Measurements from ENCODE around the gene TMEM109.

TMEM109 gene, protein sequence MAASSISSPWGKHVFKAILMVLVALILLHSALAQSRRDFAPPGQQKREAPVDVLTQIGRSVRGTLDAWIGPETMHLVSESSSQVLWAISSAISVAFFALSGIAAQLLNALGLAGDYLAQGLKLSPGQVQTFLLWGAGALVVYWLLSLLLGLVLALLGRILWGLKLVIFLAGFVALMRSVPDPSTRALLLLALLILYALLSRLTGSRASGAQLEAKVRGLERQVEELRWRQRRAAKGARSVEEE
- total RNA-seq: 16.4 to 68.8 (median 44.8) reads per million in 18 experiments

DNA sequence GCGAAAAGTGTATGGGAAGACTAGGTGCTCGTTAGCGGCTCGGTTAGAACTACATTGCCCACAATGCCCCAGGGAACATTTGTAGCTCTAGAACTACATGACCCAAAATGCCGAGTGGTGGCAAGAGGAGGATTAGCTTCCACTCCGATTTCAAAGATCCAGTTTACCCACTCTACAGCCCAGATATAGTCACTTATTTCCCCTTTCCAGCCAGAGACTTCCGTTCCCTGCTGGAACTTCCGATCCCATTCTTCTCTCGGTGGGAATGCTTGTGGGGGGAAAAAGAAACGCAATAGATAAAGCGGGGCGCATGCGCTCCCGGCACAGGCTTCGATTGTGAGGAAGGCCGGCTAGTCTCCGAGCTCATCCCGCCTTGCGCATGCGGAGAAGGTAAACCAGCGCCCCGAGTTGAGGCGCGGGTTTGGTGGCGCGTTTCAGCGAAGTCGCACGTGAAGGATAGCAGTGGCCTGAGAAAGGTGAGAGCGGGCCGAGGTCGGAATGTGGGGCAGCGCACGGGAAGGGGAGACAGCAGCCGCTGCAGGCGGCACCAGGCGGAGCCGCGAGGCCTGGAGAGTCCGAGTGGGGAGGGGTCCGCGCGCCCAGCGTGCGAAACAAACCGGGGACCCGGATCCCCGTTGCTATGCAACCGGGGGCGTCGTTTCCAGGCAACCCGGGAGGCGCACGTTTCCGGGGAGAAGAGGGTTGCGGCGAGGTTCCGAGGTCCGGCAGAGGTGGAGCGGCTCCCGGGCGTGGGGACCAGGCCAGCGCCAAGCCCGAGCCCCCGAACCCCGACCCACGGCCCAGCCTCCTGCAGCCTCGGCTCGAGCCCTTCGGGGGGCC lies at the start of gene TMEM109:
Gene TMEM109 (plus strand): TSS at position 366 of the 840 bp plus-strand sequence. CDS start 5,536 bp downstream, outside the sequence.
- DNase-seq: peak; percentile 74 to 82

DNA sequence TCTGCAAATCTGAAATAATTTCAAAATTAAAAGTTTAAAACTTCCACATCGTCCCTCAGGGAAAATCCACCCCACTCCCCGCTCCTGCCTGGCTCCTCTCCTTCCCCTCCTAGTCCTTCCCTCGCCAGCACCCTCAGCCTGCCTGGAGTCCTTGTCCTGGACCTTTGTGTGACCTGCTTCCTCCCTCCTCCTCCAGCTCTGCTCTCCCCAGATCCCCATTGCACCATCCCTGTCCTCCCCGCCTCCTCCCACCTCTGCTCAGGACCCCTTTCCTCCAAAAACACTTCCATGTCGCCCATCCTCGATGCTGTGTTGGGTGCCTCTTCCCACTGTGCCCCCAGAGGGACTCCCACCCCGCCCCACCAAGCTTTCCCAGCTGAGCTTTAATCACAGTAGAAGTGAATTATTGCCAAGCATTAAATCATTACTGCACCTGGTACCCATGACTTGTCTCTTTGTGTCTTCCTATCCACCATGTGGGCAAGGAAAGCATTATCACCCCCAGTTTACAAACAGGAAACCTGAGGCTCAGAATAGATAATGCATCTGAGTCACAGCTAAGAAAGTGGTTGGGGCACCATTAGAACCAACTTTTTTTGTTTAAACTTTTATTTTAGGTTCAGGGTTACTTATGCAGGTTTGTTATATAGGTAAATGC lies 49.0 kb upstream of the TMEM109 start:
- no peak for DNase-seq

DNA sequence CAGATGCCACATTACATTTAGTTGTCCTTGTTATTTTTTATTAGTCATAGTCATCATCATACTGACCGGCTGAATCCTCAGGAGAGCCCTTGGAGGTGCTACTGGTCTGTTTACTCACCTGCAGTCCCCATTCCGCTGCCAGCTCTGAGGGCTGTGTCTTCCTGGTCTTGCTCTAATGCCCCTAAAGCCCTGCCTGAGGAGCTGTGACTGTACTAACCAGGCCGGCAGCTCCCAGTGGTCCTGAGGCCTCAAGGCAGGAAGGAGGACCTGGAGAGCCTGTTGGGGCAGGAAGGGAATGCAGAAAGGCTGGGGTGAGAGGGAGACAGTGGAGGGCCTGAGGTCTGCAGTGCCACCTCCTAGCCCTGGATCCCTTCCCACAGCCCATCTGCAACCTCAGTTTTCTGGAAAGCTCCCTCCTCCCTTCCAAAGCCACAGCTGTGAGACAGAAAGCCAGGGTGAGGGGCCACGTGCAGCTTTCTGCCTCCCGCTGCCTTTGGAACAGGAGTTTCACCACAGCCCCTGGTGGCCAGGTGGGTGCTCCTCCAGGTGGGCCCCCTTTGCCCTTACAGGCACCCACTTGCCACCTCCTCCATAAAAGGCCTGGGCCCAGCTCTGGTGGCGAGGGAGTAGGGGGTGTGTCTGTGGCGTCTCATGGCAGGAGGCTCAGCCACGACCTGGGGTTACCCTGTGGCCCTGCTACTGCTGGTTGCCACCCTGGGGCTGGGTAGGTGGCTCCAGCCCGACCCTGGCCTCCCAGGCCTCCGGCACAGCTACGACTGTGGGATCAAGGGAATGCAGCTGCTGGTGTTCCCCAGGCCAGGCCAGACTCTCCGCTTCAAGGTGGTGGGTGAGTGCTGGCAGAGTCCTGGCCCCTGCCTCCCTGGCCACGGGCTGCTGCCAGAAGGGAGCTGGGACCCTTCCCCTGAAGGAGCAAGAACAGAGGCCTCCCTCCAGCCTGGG lies 46.8 kb upstream of the TMEM109 start, which contains the start of gene ZP1:
Gene ZP1 (plus strand): TSS at position 632 of the 960 bp plus-strand sequence. CDS start 20 bp downstream, at position 652.
- no peak for DNase-seq

- DNase-seq: no peak
Observed at GRCh38 chr11:60867871-60868681, 45.9 kb upstream of the TMEM109 start.

DNA sequence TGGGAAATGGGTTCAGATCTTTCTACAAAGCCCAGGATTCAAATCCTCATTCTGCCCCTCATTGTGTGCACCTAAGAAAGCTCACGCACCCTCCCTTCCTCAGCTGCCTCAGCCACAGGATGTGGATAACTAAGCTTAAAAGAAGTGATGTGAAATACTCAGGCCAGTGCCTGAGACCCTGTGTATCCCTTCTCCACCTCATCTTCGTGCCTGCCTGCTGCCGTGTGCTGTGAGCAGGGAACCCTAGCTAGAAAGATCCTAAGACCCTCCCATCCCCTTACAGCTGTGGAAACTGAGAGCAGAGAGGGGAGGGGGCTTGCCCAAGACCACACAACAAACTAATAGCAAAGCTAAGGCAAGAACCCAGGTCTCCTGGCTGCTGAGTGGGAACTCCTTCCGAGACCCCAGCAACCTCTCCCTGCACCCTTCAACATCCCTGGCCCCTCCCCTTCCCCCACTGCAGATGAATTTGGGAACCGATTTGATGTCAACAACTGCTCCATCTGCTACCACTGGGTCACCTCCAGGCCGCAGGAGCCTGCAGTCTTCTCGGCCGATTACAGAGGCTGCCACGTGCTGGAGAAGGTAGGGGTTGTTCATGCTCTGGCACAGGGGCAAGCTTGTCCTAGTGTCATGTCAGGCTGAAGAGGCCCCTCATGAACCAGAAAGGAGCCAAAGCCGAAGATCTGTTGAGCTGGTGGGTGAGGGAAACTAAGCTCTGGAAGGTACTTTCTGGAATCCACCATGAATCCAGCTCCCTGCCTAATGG lies 45.1 kb upstream of the TMEM109 start:
- no peak for DNase-seq

DNA sequence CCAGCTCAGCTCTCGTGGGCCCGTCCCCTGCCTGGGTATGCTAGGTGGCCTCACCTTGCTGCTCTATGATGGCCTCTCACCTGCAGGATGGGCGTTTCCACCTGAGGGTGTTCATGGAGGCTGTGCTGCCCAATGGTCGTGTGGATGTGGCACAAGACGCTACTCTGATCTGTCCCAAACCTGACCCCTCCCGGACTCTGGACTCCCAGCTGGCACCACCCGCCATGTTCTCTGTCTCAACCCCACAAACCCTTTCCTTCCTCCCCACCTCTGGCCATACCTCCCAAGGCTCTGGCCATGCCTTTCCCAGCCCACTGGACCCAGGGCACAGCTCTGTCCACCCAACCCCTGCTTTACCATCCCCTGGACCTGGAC lies 44.5 kb upstream of the TMEM109 start:
- no peak for DNase-seq

- no peak for DNase-seq
Observed at GRCh38 chr11:60870276-60870675, 43.7 kb upstream of the TMEM109 start.

GRCh38 chr11:60870733-60871377 lies 43.1 kb upstream of the TMEM109 start:
- no peak for DNase-seq

DNA sequence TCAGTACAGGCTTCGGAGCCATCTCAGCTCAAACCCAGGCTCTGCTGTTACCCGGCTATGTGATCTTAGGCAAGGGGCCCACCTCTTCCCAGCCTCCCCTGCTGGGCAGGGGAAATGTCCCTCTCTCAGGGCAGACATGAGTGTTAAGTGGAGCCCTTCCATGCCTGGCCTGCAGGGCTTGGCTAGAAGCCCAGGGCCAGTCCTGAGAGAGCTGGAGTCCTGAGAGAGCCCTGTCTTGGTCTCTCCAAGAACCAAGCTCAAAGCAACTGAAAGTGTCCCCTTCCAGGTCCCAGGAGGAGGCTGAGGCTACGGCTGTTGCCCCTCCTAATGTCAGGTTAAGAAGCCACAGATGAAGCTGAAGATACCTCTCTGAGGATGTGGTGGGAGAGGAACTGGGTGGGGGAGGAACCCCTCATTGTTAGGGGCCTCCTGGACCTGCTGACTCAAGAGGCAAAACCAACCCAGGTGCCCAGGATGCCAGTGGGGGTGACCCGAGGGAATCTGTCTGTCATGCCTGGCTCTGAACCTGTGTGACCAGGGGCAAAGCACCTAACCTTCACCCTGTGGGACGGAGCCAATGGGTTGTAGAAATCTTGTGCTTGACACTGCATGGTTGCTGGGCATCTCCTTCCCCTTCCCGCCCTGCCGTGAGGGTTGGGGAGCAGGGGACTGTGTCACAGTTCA lies 42.4 kb upstream of the TMEM109 start:
- peak in 1 of 2 donors; percentile 8 for DNase-seq

DNA sequence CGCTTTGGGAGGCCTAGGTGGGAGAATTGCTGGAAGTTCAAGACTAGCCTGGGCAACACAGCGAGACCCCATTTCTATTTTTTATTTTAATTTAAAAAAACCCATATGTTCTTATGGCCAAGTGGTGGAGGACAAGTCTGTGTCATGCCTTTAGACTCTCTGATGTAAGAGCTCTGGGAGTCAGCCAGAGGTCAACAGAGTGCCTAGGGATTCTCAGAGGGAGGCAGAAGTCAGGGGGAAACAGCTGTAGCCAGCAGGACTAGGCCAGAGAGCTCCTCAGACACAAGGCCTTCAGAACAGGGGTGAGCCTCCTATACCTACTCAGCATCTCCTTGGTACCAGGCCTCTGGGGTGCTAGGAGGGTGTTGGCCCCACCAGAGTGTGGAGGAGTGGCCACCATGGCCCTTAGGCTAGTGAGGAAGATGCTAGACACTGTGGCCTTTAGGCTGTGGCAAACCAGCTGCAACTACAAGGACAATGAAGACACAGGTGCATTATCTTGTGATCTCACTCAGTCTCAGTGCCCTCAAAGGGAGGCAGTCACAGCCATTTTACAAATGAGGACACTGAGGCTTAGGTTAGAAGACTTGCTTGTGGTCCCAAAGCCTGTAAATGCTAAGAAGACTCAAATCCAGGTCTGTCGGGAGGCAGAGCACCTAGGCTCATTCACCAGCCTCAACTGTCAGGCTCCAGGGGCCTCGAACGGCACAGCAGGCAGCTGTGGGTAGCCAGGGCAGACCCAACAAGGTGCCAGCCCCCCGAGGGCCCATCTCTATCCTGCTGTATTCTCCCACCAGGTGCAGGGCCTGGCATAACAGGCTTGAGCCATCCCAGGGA lies 41.6 kb upstream of the TMEM109 start:
- peak; percentile 54 to 68 for DNase-seq

- DNase-seq: peak; percentile 65 to 81
Observed at GRCh38 chr11:60872961-60873524, 40.9 kb upstream of the TMEM109 start.

DNA sequence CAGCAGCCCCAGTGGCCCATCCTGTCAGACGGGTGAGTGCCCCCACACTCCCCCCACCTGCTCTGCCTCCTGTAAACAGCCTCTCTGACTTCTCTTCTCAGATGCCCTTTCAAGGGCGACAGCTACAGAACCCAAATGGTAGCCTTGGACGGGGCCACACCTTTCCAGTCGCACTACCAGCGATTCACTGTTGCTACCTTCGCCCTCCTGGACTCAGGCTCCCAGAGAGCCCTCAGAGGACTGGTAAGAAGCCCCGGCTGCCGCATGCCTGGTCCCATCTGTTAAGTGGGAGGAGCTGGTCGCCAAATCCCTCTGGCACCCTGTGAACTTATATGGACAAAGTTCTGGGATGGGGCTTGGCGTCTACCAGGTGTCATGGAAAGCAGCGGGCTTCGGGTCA lies 40.4 kb upstream of the TMEM109 start:
- DNase-seq: no peak

- no peak for DNase-seq
Observed at GRCh38 chr11:60874421-60875365, 39.3 kb upstream of the TMEM109 start.

DNA sequence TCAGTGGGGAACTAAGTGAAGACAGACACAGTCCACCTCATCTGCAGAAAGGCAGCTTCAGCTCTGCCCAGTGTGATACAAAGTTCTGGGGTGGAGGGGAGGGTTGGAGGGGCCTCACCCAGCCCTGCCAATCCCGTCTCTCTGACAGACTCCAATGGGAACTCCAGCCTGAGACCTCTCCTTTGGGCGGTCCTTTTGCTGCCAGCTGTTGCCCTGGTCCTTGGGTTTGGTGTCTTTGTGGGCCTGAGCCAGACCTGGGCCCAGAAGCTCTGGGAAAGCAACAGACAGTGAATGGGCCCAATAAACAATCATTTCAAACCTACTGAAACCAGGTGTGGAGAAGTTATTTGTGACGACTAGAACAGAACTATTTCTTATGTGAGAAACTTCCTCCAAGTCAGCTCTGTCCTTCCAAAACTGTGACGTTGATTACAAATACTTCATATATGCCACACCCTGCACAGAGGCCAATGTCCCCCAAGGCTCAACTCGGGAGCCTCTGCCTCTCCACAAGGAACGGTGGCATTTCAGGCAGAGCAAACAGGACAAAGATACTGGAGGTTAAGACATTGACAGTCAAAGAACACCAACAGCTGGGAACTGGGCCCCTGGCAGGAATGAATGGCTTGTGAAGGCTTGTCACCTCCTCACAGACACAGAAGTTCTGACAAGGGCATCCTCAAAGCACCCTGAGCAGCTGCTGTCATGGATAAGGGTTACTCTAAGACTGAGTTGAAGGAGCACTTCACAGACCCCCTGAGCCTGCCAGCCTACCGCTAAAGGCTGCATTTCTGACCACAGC lies 38.4 kb upstream of the TMEM109 start:
- DNase-seq: no peak

- DNase-seq: no peak
Observed at GRCh38 chr11:60876168-60876485, 37.8 kb upstream of the TMEM109 start.
